Duodenal mucosa (tissue), 2 donors: ENCODE results near the gene TEX19.
A peak's percentile ranks its signal among the peaks of the same experiment; 100 is the strongest.

ENCODE experiments used
- H3K27ac ChIP-seq: one replicate; pipeline ENCODE4 v1.7.0; 2013; ENCODE audit warnings: low read depth, low read length
- H3K27me3 ChIP-seq, 2 donors: one replicate each; pipeline ENCODE4 v1.7.0; 2013; ENCODE audit warnings: low read length in 2 of 2, control low read depth in 1 of 2; ENCODE audit not compliant: insufficient read depth in 2 of 2, control insufficient read depth in 1 of 2
- H3K36me3 ChIP-seq, 2 donors: one replicate each; pipeline ENCODE4 v1.7.0; 2013; ENCODE audit warnings: low read length in 2 of 2, control low read depth in 1 of 2; ENCODE audit not compliant: insufficient read depth in 2 of 2, control insufficient read depth in 1 of 2
- H3K4me1 ChIP-seq, 2 donors: one replicate each; pipeline ENCODE4 v1.7.0; 2013; ENCODE audit warnings: low read length in 2 of 2, control low read depth in 1 of 2; ENCODE audit not compliant: insufficient read depth in 2 of 2, control insufficient read depth in 1 of 2
- H3K4me3 ChIP-seq, 2 donors: one replicate each; pipeline ENCODE4 v1.7.0; 2013; ENCODE audit warnings: low read length in 2 of 2, low read depth in 1 of 2
- H3K9ac ChIP-seq, 2 donors: one replicate each; pipeline ENCODE4 v1.7.0; 2013; ENCODE audit warnings: low read length in 2 of 2, low read depth in 1 of 2
- H3K9me3 ChIP-seq, 2 donors: one replicate each; pipeline ENCODE4 v1.7.0; 2013; ENCODE audit warnings: low read length in 2 of 2, control low read depth in 1 of 2; ENCODE audit not compliant: control insufficient read depth in 1 of 2

TEX19 gene

GRCh38 chr17:82316651-82317393 is 42.2 kb upstream of the TEX19 start:
- peak overlapping the region; percentile 36 to 51 for H3K4me3 ChIP-seq
- H3K36me3 ChIP-seq = no peaks in the 10 kb centered on the region
- H3K9ac ChIP-seq = peak overlapping the region; percentile 18 to 32
- peaks cover 0 to 2% of the 10 kb centered on the region in 2 donors for H3K27me3 ChIP-seq
- H3K9me3 ChIP-seq = peaks cover 0 to 7% of the 10 kb centered on the region in 2 donors
- H3K4me1 ChIP-seq = peaks cover 17% of the 10 kb centered on the region in 2 donors
- H3K27ac ChIP-seq = no peak overlapping the region

- Histone ChIP-seq H3K9ac (peak within 1 kb of the TSS; percentile 18 to 32), H3K4me1 (peaks cover 17 to 18% of the 10 kb centered on the region in 2 donors), H3K27ac (no peak within 1 kb of the TSS), H3K27me3 (peaks cover 0 to 2% of the 10 kb centered on the region in 2 donors), H3K36me3 (no peaks in the 10 kb centered on the region), H3K4me3 (peak within 1 kb of the TSS; percentile 36 to 51), H3K9me3 (peaks cover 0 to 7% of the 10 kb centered on the region in 2 donors)
Measured at GRCh38 chr17:82317394-82318168, 41.5 kb upstream of the TEX19 start, which contains the start of gene CD7. CD7 (minus strand) TSS chr17:82317608; CDS start chr17:82317495, 113 bp downstream.

- peaks cover 0 to 7% of the 10 kb centered on the region in 2 donors for H3K9me3 ChIP-seq
- no peak overlapping the region for H3K27ac ChIP-seq
- H3K27me3 ChIP-seq = peaks cover 0 to 2% of the 10 kb centered on the region in 2 donors
- no peak overlapping the region for H3K9ac ChIP-seq
- no peak overlapping the region for H3K4me3 ChIP-seq
- H3K4me1 ChIP-seq = peaks cover 17 to 18% of the 10 kb centered on the region in 2 donors
- no peaks in the 10 kb centered on the region for H3K36me3 ChIP-seq
Measured at GRCh38 chr17:82318169-82318498, 40.9 kb upstream of the TEX19 start.

GRCh38 chr17:82318772-82319606 is 40.1 kb upstream of the TEX19 start:
- Histone ChIP-seq H3K27ac (no peak overlapping the region), H3K9me3 (peaks cover 0 to 7% of the 10 kb centered on the region in 2 donors), H3K27me3 (peaks cover 0 to 2% of the 10 kb centered on the region in 2 donors), H3K9ac (peak overlapping the region in 1 of 2 donors; percentile 25), H3K36me3 (no peaks in the 10 kb centered on the region), H3K4me1 (peaks cover 17 to 18% of the 10 kb centered on the region in 2 donors), H3K4me3 (no peak overlapping the region)

- H3K27me3 ChIP-seq = peaks cover 0 to 2% of the 10 kb centered on the region in 2 donors
Measured at GRCh38 chr17:82319619-82320062, 39.4 kb upstream of the TEX19 start.

GRCh38 chr17:82320140-82320840 is 38.8 kb upstream of the TEX19 start:
- Histone ChIP-seq H3K36me3 (no peaks in the 10 kb centered on the region), H3K9me3 (peaks cover 0 to 7% of the 10 kb centered on the region in 2 donors), H3K27ac (no peak overlapping the region), H3K4me3 (peak overlapping the region; percentile 31 to 57), H3K27me3 (peaks cover 0 to 2% of the 10 kb centered on the region in 2 donors), H3K9ac (peak overlapping the region in 1 of 2 donors; percentile 64), H3K4me1 (peaks cover 25 to 26% of the 10 kb centered on the region in 2 donors)

More at GRCh38 chr17:82319619-82320062, 39.4 kb upstream of the TEX19 start:
- peaks cover 0 to 7% of the 10 kb centered on the region in 2 donors for H3K9me3 ChIP-seq
- no peak overlapping the region for H3K27ac ChIP-seq
- no peak overlapping the region for H3K4me3 ChIP-seq
- H3K4me1 ChIP-seq = peaks cover 19% of the 10 kb centered on the region in 2 donors
- peak overlapping the region in 1 of 2 donors; percentile 25 for H3K9ac ChIP-seq
- H3K36me3 ChIP-seq = no peaks in the 10 kb centered on the region

GRCh38 chr17:82320956-82321927 is 37.8 kb upstream of the TEX19 start:
- peak overlapping the region; percentile 6 to 64 for H3K9ac ChIP-seq
- H3K27me3 ChIP-seq = no peaks in the 10 kb centered on the region
- H3K27ac ChIP-seq = no peak overlapping the region
- H3K9me3 ChIP-seq = peaks cover 0 to 7% of the 10 kb centered on the region in 2 donors
- H3K4me1 ChIP-seq = peaks cover 22% of the 10 kb centered on the region in 2 donors
- no peaks in the 10 kb centered on the region for H3K36me3 ChIP-seq
- peak overlapping the region; percentile 31 to 57 for H3K4me3 ChIP-seq

- Histone ChIP-seq H3K9me3 (peaks cover 0 to 7% of the 10 kb centered on the region in 2 donors), H3K27ac (no peak overlapping the region), H3K4me3 (no peak overlapping the region), H3K36me3 (no peaks in the 10 kb centered on the region), H3K9ac (no peak overlapping the region), H3K27me3 (no peaks in the 10 kb centered on the region), H3K4me1 (peaks cover 18 to 21% of the 10 kb centered on the region in 2 donors)
Measured at GRCh38 chr17:82321947-82322466, 37.0 kb upstream of the TEX19 start.
